ENCODE results near the gene PDE4D.

Gene PDE4D

GRCh38 chr5:59529239-59529638 lies 364.3 kb downstream of the PDE4D start:
- DNase-seq (ENCODE audit: low read depth in 2 of 3, low spot score in 2 of 3): no peak

- DNase-seq (ENCODE audit: low read depth in 2 of 3, low spot score in 2 of 3): no peak
Measured at GRCh38 chr5:59528202-59528862, 365.2 kb downstream of the PDE4D start.

GRCh38 chr5:59525957-59526356 lies 367.6 kb downstream of the PDE4D start:
- DNase-seq (ENCODE audit: low read depth in 2 of 3, low spot score in 2 of 3): no peak

GRCh38 chr5:59525311-59525710 lies 368.2 kb downstream of the PDE4D start:
- DNase-seq (ENCODE audit: low read depth in 2 of 3, low spot score in 2 of 3): no peak

- DNase-seq (ENCODE audit: low read depth in 2 of 3, low spot score in 2 of 3): no peak
Measured at GRCh38 chr5:59522201-59522831, 371.2 kb downstream of the PDE4D start.

GRCh38 chr5:59521476-59521875 lies 372.1 kb downstream of the PDE4D start:
- no peak for DNase-seq (ENCODE audit: low read depth in 2 of 3, low spot score in 2 of 3)

GRCh38 chr5:59519338-59519737 lies 374.2 kb downstream of the PDE4D start:
- DNase-seq (ENCODE audit: low read depth in 2 of 3, low spot score in 2 of 3): no peak

GRCh38 chr5:59517926-59518585 lies 375.5 kb downstream of the PDE4D start:
- DNase-seq (ENCODE audit: low read depth in 2 of 3, low spot score in 2 of 3): no peak

GRCh38 chr5:59516161-59516560 lies 377.4 kb downstream of the PDE4D start:
- DNase-seq (ENCODE audit: low read depth in 2 of 3, low spot score in 2 of 3): no peak

- DNase-seq (ENCODE audit: low read depth in 2 of 3, low spot score in 2 of 3): no peak
Measured at GRCh38 chr5:59506285-59506877, 387.1 kb downstream of the PDE4D start.

- no peak for DNase-seq (ENCODE audit: low read depth in 2 of 3, low spot score in 2 of 3)
Measured at GRCh38 chr5:59504043-59504442, 389.5 kb downstream of the PDE4D start.

GRCh38 chr5:59503220-59503619 lies 390.3 kb downstream of the PDE4D start:
- DNase-seq (ENCODE audit: low read depth in 2 of 3, low spot score in 2 of 3): no peak

GRCh38 chr5:59501316-59501715 lies 392.2 kb downstream of the PDE4D start:
- DNase-seq (ENCODE audit: low read depth in 2 of 3, low spot score in 2 of 3): no peak

GRCh38 chr5:59500014-59500413 lies 393.5 kb downstream of the PDE4D start:
- DNase-seq (ENCODE audit: low read depth in 2 of 3, low spot score in 2 of 3): no peak

- DNase-seq (ENCODE audit: low read depth in 2 of 3, low spot score in 2 of 3): no peak
Measured at GRCh38 chr5:59497207-59497606, 396.3 kb downstream of the PDE4D start.

- DNase-seq (ENCODE audit: low read depth in 2 of 3, low spot score in 2 of 3): no peak
Measured at GRCh38 chr5:59496524-59497134, 396.9 kb downstream of the PDE4D start.

GRCh38 chr5:59491945-59492344 lies 401.6 kb downstream of the PDE4D start:
- DNase-seq (ENCODE audit: low read depth in 2 of 3, low spot score in 2 of 3): no peak

GRCh38 chr5:59489551-59489950 lies 404.0 kb downstream of the PDE4D start:
- no peak for DNase-seq (ENCODE audit: low read depth in 2 of 3, low spot score in 2 of 3)

- no peak for DNase-seq (ENCODE audit: low read depth in 2 of 3, low spot score in 2 of 3)
Measured at GRCh38 chr5:59487772-59488729, 405.5 kb downstream of the PDE4D start.

- DNase-seq (ENCODE audit: low read depth in 2 of 3, low spot score in 2 of 3): no peak
Measured at GRCh38 chr5:59487068-59487686, 406.3 kb downstream of the PDE4D start.
